Measurements from ENCODE around the gene NEFH. TPM values are rescaled to one million over a fixed set of nuclear protein-coding genes. Genes with fewer than 3 reads are reported as not detected.
"Not testable (repeated sequence)": the region's sequence is repeated elsewhere in the genome, so short reads cannot be mapped to it uniquely, and the experiment has no call there.

The NEFH gene
- total and polyA plus RNA-seq, 4 experiments from 2014 or later, result 0.47 to 1.1 (median 0.61) TPM; not detected in 1

GRCh38 chr22:29483254-29483653 lies 3.2 kb downstream of the NEFH start:
- H3K4me3 Mint-ChIP-seq, result no peak overlapping the region
- Histone ChIP-seq H3K4me3 (ENCODE audit: low read length in 2 of 2) (no peak overlapping the region), H3K27me3 (ENCODE audit: insufficient read depth, low read length) (peaks cover 10% of the 10 kb centered on the region), H3K36me3 (ENCODE audit: insufficient read depth, low read length) (no peaks in the 10 kb centered on the region), H3K9me3 (ENCODE audit: control insufficient read depth in 1 of 2, low read length in 2 of 2) (no peaks in the 10 kb centered on the region), H3K27ac (ENCODE audit: low read depth, low read length) (no peak overlapping the region), H3K4me1 (ENCODE audit: insufficient read depth, low read length) (no peaks in the 10 kb centered on the region)
- H3K36me3 Mint-ChIP-seq, result peaks cover 3 to 8% of the 10 kb centered on the region in 2 donors
- H3K27ac Mint-ChIP-seq, result no peak overlapping the region
- H3K9me3 Mint-ChIP-seq, result peaks cover 0 to 8% (median 0%) of the 10 kb centered on the region in 8 donors
- intact Hi-C loops (cut with micrococcal nuclease), result no loop called here
- H3K4me1 Mint-ChIP-seq, result peaks cover 5 to 22% (median 10%) of the 10 kb centered on the region in 4 donors
- peaks cover 19 to 21% of the 10 kb centered on the region in 2 donors for H3K27me3 Mint-ChIP-seq
- DNase-seq, result no peak
- POLR2A ChIA-PET (ENCODE audit: partially characterized antibody), result no interaction called here
- CTCF ChIA-PET (ENCODE audit: partially characterized antibody), result no interaction called here

- no peaks in the 10 kb centered on the region for H3K27me3 ChIP-seq (ENCODE audit: insufficient read depth, low read length)
- peaks cover 0 to 5% (median 0%) of the 10 kb centered on the region in 8 donors for H3K9me3 Mint-ChIP-seq
- H3K27me3 Mint-ChIP-seq, result peaks cover 9 to 10% of the 10 kb centered on the region in 2 donors
- H3K27ac Mint-ChIP-seq, result no peak overlapping the region
- no peaks in the 10 kb centered on the region for H3K9me3 ChIP-seq (ENCODE audit: control insufficient read depth in 1 of 2, low read length in 2 of 2)
- H3K36me3 ChIP-seq (ENCODE audit: insufficient read depth, low read length), result no peaks in the 10 kb centered on the region
- no peak overlapping the region for H3K4me3 ChIP-seq (ENCODE audit: low read length in 2 of 2)
- H3K4me1 Mint-ChIP-seq, result peaks cover 2 to 13% (median 5%) of the 10 kb centered on the region in 4 donors
- CTCF ChIA-PET (ENCODE audit: partially characterized antibody), result interaction anchor here (1.9 kb wide), 1 partner anchor 14 kb away, joined by 6 read pairs; no protein-coding TSS in a partner anchor
- POLR2A ChIA-PET (ENCODE audit: partially characterized antibody), result no interaction called here
- intact Hi-C loops (cut with micrococcal nuclease), result no loop called here
- no peak for DNase-seq
- no peak overlapping the region for H3K27ac ChIP-seq (ENCODE audit: low read depth, low read length)
- H3K4me3 Mint-ChIP-seq, result no peak overlapping the region
- peaks cover 3 to 16% of the 10 kb centered on the region in 2 donors for H3K36me3 Mint-ChIP-seq
- H3K4me1 ChIP-seq (ENCODE audit: insufficient read depth, low read length), result no peaks in the 10 kb centered on the region
These were observed 4.6 kb downstream of the NEFH start for GRCh38 chr22:29484642-29485041.

- no peak overlapping the region for H3K4me3 Mint-ChIP-seq
- Histone ChIP-seq H3K27me3 (ENCODE audit: insufficient read depth, low read length) (no peaks in the 10 kb centered on the region), H3K4me1 (ENCODE audit: insufficient read depth, low read length) (no peaks in the 10 kb centered on the region), H3K9me3 (ENCODE audit: control insufficient read depth in 1 of 2, low read length in 2 of 2) (no peaks in the 10 kb centered on the region), H3K27ac (ENCODE audit: low read depth, low read length) (no peak overlapping the region), H3K4me3 (ENCODE audit: low read length in 2 of 2) (no peak overlapping the region), H3K36me3 (ENCODE audit: insufficient read depth, low read length) (no peaks in the 10 kb centered on the region)
- no peak overlapping the region for H3K27ac Mint-ChIP-seq
- H3K9me3 Mint-ChIP-seq, result peaks cover 0 to 4% (median 0%) of the 10 kb centered on the region in 8 donors
- intact Hi-C loops (cut with micrococcal nuclease), result no loop called here
- H3K4me1 Mint-ChIP-seq, result peaks cover 0 to 11% (median 4%) of the 10 kb centered on the region in 4 donors
- CTCF ChIA-PET (ENCODE audit: partially characterized antibody), result interaction anchor here (1.9 kb wide), 1 partner anchor 14 kb away, joined by 6 read pairs; no protein-coding TSS in a partner anchor
- peaks cover 8% of the 10 kb centered on the region in 2 donors for H3K27me3 Mint-ChIP-seq
- DNase-seq, result no peak
- POLR2A ChIA-PET (ENCODE audit: partially characterized antibody), result no interaction called here
- peaks cover 3 to 19% of the 10 kb centered on the region in 2 donors for H3K36me3 Mint-ChIP-seq
These were observed 5.4 kb downstream of the NEFH start for GRCh38 chr22:29485448-29485847.

- peaks cover 3 to 19% of the 10 kb centered on the region in 2 donors for H3K36me3 Mint-ChIP-seq
- H3K27me3 Mint-ChIP-seq, result no peaks in the 10 kb centered on the region
- no peaks in the 10 kb centered on the region for H3K4me1 ChIP-seq (ENCODE audit: insufficient read depth, low read length)
- no peak overlapping the region for H3K27ac Mint-ChIP-seq
- H3K9me3 Mint-ChIP-seq, result no peaks in the 10 kb centered on the region
- no peaks in the 10 kb centered on the region for H3K4me1 Mint-ChIP-seq
- CTCF ChIA-PET (ENCODE audit: partially characterized antibody), result interaction anchor here (0.7 kb wide), 1 partner anchor 942 kb away, joined by 4 read pairs; no protein-coding TSS in a partner anchor
- POLR2A ChIA-PET (ENCODE audit: partially characterized antibody), result interaction anchor here (0.9 kb wide), 1 partner anchor 1784 kb away, joined by 3 read pairs; no protein-coding TSS in a partner anchor
- intact Hi-C loops (cut with micrococcal nuclease), result no loop called here
- no peak for DNase-seq
- H3K9me3 ChIP-seq (ENCODE audit: control insufficient read depth in 1 of 2, low read length in 2 of 2), result no peaks in the 10 kb centered on the region
- no peak overlapping the region for H3K4me3 ChIP-seq (ENCODE audit: low read length in 2 of 2)
- H3K27me3 ChIP-seq (ENCODE audit: insufficient read depth, low read length), result no peaks in the 10 kb centered on the region
- H3K4me3 Mint-ChIP-seq, result no peak overlapping the region
- H3K36me3 ChIP-seq (ENCODE audit: insufficient read depth, low read length), result no peaks in the 10 kb centered on the region
- H3K27ac ChIP-seq (ENCODE audit: low read depth, low read length), result no peak overlapping the region
These were observed 7.5 kb downstream of the NEFH start for GRCh38 chr22:29487426-29487986.

- H3K4me1 ChIP-seq (ENCODE audit: insufficient read depth, low read length); intact Hi-C loops (cut with micrococcal nuclease); H3K9me3 ChIP-seq (ENCODE audit: control insufficient read depth in 1 of 2, low read length in 2 of 2); H3K27me3 ChIP-seq (ENCODE audit: insufficient read depth, low read length); H3K27ac ChIP-seq (ENCODE audit: low read depth, low read length); H3K36me3 ChIP-seq (ENCODE audit: insufficient read depth, low read length); H3K4me3 ChIP-seq (ENCODE audit: low read length in 2 of 2); H3K4me3 Mint-ChIP-seq; CTCF ChIA-PET (ENCODE audit: partially characterized antibody); H3K27ac Mint-ChIP-seq; POLR2A ChIA-PET (ENCODE audit: partially characterized antibody); H3K9me3 Mint-ChIP-seq; H3K27me3 Mint-ChIP-seq; H3K4me1 Mint-ChIP-seq; DNase-seq: not testable (repeated sequence)
- peaks cover 3 to 19% of the 10 kb centered on the region in 2 donors for H3K36me3 Mint-ChIP-seq
These were observed 9.2 kb downstream of the NEFH start for GRCh38 chr22:29489127-29489780.

GRCh38 chr22:29491012-29491411 lies 11.0 kb downstream of the NEFH start:
- Histone ChIP-seq H3K36me3 (ENCODE audit: insufficient read depth, low read length) (no peaks in the 10 kb centered on the region), H3K27me3 (ENCODE audit: insufficient read depth, low read length) (no peaks in the 10 kb centered on the region), H3K4me1 (ENCODE audit: insufficient read depth, low read length) (no peaks in the 10 kb centered on the region), H3K9me3 (ENCODE audit: control insufficient read depth in 1 of 2, low read length in 2 of 2) (no peaks in the 10 kb centered on the region), H3K27ac (ENCODE audit: low read depth, low read length) (no peak overlapping the region), H3K4me3 (ENCODE audit: low read length in 2 of 2) (no peak overlapping the region)
- no peak for DNase-seq
- no peaks in the 10 kb centered on the region for H3K27me3 Mint-ChIP-seq
- peaks cover 0 to 7% (median 0%) of the 10 kb centered on the region in 8 donors for H3K9me3 Mint-ChIP-seq
- ChIA-PET CTCF (ENCODE audit: partially characterized antibody) (no interaction called here), POLR2A (ENCODE audit: partially characterized antibody) (no interaction called here)
- H3K4me3 Mint-ChIP-seq, result no peak overlapping the region
- no peak overlapping the region for H3K27ac Mint-ChIP-seq
- H3K36me3 Mint-ChIP-seq, result peaks cover 3 to 33% of the 10 kb centered on the region in 2 donors
- H3K4me1 Mint-ChIP-seq, result no peaks in the 10 kb centered on the region
- intact Hi-C loops (cut with micrococcal nuclease), result no loop called here

GRCh38 chr22:29493636-29494035 lies 13.6 kb downstream of the NEFH start:
- H3K27ac ChIP-seq (ENCODE audit: low read depth, low read length), result no peak overlapping the region
- POLR2A ChIA-PET (ENCODE audit: partially characterized antibody), result no interaction called here
- CTCF ChIA-PET (ENCODE audit: partially characterized antibody), result no interaction called here
- H3K36me3 Mint-ChIP-seq, result peaks cover 3 to 28% of the 10 kb centered on the region in 2 donors
- H3K4me3 Mint-ChIP-seq, result no peak overlapping the region
- H3K27ac Mint-ChIP-seq, result no peak overlapping the region
- DNase-seq, result no peak
- H3K36me3 ChIP-seq (ENCODE audit: insufficient read depth, low read length), result no peaks in the 10 kb centered on the region
- H3K4me1 ChIP-seq (ENCODE audit: insufficient read depth, low read length), result no peaks in the 10 kb centered on the region
- H3K27me3 ChIP-seq (ENCODE audit: insufficient read depth, low read length), result no peaks in the 10 kb centered on the region
- no peaks in the 10 kb centered on the region for H3K9me3 ChIP-seq (ENCODE audit: control insufficient read depth in 1 of 2, low read length in 2 of 2)
- intact Hi-C loops (cut with micrococcal nuclease), result no loop called here
- peaks cover 0 to 7% (median 0%) of the 10 kb centered on the region in 8 donors for H3K9me3 Mint-ChIP-seq
- no peak overlapping the region for H3K4me3 ChIP-seq (ENCODE audit: low read length in 2 of 2)
- H3K4me1 Mint-ChIP-seq, result peaks cover 0 to 2% (median 0%) of the 10 kb centered on the region in 4 donors
- no peaks in the 10 kb centered on the region for H3K27me3 Mint-ChIP-seq
